ENCODE measurements around the gene TOX2.

The TOX2 gene

DNA sequence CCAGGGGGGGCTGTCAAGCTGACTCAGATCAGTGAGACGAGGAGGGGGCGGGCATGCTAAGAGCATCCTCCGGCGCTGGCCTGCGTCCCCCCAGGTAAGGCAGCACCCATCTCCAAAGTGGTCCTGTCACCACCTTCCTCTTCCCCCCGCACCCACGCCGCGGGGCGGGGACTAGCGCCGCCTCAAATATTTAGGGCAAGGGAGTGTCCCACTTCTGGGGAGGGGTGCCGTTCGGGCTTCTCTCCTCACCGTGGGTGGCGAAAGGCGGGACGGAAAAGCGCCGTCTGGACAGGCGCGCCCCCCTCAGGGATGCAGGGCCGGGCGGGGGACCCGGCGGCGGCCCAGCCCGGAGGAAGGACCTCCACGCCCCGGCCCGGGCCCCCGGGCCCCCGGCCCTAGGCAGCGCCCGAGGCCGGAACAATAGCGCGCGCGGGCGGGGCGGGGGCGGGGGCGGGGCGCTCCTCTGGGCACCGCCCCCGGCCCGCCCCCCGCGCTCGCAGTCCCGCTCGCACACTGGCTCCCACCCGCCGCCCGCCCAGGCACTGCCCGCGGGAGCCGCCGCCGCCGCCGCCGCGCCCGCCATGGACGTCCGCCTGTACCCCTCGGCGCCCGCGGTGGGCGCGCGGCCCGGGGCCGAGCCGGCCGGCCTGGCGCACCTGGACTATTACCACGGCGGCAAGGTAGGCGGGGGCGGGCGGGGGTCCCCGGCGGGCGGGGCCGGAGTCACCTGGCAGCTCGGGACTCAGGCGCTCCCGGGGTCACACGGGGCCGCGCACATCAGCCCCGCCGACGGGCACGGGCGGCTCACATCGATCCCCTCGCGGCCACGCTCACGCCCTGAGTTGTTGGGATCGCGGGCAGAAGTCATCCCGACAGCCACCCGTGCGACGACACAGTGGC is at the start of gene TOX2:
Gene TOX2, plus strand, starts transcription at position 542 of the 900 bp plus-strand sequence. Its CDS starts 40 bp downstream, at position 582.
- no peak for DNase-seq

- DNase-seq, result no peak
Observed at GRCh38 chr20:43868091-43868490, 46.6 kb upstream of the TOX2 start.

DNA sequence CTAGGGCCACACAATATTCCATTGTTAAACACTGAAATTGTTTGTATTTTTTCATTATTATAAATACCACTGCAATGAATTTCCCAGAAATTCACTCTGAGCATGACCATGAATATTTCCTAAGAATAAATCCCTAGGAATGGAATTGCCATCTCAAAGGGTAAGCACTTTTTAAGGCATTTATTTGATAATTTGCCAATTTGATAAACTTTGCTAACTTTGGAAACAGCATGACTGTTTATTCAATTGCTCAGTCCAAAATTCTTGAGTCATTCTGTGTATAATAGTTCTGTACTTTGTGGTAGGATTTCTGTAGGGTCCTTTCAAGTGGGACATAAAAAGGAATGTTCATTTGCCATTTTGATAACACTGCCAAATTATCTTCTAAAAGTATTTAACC is 44.2 kb upstream of the TOX2 start:
- DNase-seq, result no peak

DNA sequence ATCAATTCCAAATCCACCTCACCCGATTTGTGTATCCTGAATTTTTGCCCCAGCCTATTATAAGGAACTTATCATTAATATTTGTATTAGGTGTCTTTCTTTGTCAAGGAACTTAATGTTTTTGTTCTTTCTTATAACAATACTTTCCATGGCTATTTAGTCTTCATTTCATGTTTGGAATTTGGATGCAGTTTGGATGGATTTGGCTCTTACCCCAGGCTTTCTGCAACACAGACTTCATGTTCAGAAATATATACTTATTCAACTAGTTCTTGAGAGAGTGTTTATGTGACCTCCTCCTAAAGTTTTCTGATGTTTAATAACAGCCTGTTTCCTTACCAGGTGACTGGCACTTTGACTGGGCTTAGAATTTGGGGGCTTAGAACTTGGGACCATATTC is 35.9 kb upstream of the TOX2 start:
- no peak for DNase-seq

DNA sequence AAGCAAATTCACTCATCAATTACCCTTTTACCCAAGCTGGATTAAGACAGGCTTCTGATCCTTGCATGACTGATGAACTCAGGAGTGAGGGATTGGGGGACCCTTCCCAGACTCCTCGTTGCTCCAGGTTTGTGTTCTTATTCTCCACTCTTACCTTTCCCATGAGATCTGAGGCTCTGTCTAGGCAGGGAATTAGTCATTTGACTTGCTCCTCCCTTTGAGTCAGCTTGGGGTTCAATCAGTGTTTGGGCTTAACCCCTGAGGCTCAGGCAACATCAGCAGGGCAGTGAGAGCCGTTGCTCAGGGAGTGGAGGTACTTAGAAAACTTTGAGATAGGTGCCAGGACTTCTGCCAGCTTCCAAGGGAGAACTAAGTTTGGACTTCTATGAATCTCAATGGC is 20.7 kb upstream of the TOX2 start:
- DNase-seq, result no peak

DNA sequence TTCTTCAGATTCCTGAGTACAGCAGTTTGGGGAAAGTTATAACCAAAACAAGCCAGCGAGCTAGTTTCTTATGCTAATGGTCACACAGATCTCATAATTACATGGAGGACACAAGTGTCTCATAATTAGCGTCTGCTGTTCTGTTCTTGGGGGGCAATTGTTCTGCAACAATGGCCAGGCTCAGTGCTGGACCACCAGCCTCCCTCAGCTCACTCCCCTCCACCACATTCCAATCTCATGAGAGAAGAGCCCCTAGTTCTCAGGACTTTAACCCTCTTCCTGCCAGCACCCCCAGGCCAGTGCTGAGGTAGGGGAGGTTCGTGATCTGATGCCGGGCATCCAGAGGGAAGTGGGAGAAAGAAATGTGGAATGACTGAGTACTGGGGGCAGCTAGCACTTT is 20.2 kb upstream of the TOX2 start:
- no peak for DNase-seq

GRCh38 chr20:43895235-43895634 is 19.4 kb upstream of the TOX2 start:
- no peak for DNase-seq

DNA sequence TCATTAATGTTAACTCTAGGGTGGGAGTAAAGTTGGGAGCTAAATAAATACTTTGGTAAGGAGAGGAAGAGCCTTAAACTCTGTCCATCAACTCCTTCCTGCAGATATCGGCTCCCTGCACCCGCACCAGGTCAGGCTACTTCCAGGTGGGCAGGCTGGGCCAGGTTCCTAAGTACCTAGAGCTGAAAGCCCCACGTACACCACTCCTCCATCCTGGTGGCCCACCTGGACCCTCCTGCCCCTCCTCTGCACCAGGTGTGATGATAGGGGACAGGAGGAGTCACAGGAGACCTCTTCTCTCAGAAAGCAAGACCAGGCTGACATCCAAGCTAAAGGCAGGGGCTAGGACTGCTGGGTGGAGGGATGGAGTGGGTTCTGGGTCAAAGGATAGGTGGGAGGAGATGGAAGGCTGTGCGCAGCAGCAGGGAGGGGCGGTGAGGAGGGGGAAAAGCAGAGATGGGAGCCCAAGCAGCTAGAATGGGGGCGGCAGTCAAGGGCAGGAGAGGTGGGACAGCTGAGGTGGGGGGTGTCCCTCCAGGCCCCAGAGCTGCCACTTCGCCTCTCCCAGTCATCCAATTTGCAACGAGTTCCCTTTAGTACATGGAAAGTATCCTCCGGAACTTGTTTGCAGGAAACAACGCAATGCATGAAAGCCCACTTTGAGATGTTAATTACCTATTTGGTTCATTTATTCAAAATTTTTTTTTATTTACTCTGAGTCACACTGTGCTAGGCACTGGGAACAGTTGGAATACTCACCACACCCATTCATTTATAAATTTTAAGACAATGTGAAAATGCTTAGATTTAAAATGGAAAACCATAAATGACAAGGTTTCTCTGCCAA is 15.2 kb upstream of the TOX2 start:
- DNase-seq, result no peak

DNA sequence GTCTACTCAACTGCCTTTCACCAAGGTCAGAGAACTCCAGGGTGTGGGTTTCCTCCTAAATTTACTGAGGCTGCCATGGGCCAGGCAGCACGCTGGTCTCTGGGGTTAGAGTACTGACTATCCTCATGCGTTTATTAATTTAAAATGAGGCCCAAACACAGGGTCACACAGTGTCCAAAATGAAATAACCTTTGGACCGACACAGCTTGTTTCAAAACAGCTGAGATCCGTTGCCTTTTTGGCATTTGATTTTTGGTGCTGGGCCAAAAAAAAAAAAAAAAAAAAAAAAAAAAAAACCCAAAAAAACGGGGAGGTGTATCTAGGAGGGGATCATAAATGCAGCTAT is 14.6 kb upstream of the TOX2 start:
- no peak for DNase-seq

DNA sequence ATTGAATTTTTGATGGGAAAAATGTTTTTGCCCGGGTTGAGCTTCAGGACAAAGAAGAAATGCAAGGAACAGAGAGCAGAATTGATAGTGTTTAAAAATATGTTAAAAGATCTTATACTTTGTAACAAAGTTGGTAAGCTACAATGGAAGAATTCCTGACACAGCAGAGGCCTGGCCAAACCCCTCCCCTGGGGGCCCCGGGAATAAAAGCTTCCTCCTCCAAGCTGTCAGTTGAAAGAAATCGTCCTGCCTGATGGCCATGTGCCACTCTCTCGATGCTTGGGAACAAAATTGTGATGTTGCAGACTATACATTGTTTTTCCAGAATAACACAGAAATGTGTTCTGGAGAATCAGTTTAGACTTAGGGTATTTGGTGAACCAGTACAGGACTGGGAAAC is 14.2 kb upstream of the TOX2 start:
- no peak for DNase-seq

- DNase-seq, result no peak
Observed at GRCh38 chr20:43901296-43901695, 13.4 kb upstream of the TOX2 start.

GRCh38 chr20:43903953-43904826 is 10.5 kb upstream of the TOX2 start:
- no peak for DNase-seq

DNA sequence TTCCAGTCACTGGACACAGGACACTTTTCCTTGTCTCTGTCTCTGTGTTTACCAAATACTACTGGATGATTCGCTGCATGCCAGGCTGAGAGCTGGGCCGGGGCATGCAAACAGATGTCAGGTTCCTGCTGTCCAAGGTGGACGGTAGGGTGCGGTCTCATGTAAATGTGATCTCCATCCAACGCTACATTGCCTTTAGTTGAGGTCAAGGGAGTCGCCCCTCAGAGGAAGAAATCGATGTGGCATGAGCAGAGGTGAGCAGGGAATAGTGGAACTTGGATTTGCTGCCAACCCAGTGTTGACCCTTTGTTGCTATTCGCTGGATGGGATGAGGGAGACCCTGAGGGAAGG is 9.8 kb upstream of the TOX2 start:
- no peak for DNase-seq

DNA sequence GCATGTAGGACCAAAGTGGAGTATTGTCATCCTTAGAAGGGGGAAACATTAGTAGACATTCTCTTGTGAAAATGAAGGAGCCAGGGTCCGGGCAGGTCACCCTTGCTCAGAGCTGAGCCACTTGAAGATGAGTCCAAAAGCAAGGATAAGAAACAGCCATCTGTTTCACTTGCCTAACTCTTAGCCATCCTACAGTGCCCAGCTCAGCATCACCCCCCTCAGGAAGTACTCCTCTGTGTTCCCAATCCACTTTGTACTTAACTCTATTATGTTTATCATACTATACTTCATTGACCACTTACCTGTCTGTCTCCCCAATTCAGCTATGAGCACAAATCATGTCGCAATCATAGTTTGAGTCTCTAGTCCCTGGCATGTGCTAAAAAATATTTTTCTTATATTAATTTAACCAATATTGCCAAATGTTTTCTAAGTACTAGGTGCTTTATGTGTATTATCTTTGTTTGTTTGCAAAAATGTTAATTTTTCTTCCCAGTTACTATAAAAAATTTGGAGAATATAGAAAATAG is 8.1 kb upstream of the TOX2 start:
- DNase-seq, result no peak

DNA sequence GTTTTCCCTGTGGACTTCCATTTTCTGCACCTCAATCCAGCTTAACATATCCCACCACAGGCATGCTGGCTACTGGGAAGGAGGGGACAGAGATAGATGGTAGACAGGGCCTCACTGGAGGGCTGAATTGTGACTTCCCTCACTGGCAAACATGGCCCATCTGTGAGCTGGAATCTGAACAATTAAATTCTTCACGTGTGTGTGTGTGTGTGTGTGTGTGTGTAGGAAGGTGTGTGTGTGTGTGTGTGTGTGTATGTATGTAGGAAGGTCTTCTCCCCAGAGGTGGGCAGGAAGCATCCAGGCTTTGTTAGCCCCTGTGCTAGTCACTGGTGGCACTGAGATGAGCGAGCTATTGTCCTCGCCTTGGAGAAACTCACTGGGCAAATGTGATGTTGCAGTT is 5.4 kb upstream of the TOX2 start:
- DNase-seq, result no peak

DNA sequence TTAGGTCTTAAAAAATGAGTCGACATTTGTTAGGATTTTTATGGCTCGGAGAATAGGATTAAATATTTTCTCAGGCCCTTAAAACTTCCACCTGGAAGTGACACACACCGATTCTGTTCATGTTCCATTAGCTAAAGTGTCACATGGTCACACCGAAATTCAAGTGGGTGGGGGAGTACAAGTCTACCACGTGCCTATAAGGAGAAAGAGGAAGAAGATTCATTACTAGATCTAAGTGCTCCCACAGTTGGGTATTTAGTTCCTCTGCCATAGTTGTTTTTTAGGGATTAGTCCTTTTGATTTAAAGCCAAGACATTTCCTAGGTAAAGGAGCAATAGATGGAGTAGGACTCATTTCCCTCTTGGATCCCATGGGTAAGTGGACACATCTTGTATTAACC is 4.9 kb upstream of the TOX2 start:
- no peak for DNase-seq

- no peak for DNase-seq
Observed at GRCh38 chr20:43910564-43910963, 4.1 kb upstream of the TOX2 start.

GRCh38 chr20:43911066-43911465 is 3.6 kb upstream of the TOX2 start:
- no peak for DNase-seq

- no peak for DNase-seq
Observed at GRCh38 chr20:43913291-43914025, 1.2 kb upstream of the TOX2 start.

DNA sequence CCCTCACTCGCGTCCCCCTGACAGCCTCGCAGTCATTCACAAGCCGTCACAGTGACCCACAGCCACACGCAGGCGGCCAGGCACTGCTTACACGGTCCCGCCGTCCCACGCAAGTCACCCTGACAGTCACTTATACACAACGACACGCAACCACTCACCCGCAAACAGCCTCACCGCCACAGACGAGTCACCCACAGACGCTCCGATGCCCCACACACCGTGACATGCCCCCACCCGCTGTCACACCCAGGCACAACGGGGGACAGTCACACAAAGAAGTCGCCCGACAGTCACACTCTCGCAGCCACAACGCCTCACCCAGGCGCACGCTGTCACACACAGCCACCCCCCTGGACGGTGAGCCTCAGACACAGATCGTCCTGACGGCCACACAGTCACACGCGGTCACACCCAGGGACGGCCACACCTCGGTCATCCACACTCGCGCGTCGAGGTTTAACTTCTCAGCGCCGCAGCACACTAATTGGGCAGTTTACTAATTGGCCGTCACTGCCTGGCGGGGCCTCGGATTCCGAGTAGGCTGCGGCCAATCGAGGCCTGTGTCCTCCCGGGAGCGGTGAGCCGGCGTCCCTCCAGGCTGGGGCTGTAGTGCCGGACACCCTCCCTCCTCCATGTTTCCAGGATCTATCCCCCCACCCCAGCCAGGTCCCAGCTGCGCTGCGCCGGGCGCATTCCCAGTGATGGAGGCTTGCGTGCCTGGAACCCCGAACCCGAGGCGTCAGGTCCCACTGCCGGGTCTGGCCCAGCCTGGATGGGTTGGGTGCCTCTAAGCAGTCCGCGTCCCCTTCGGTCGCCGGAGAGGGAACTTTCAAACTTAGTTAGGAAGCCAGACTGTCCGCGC is 790 bp downstream of the TOX2 start:
- no peak for DNase-seq

Measured in NCI-H524 treated with DMSO at 0.1 percent for 48 hours (cell line).